ENCODE measurements around the gene ALDH16A1.
A peak's percentile ranks its signal among the peaks of the same experiment; 100 is the strongest.

The ALDH16A1 gene

DNA sequence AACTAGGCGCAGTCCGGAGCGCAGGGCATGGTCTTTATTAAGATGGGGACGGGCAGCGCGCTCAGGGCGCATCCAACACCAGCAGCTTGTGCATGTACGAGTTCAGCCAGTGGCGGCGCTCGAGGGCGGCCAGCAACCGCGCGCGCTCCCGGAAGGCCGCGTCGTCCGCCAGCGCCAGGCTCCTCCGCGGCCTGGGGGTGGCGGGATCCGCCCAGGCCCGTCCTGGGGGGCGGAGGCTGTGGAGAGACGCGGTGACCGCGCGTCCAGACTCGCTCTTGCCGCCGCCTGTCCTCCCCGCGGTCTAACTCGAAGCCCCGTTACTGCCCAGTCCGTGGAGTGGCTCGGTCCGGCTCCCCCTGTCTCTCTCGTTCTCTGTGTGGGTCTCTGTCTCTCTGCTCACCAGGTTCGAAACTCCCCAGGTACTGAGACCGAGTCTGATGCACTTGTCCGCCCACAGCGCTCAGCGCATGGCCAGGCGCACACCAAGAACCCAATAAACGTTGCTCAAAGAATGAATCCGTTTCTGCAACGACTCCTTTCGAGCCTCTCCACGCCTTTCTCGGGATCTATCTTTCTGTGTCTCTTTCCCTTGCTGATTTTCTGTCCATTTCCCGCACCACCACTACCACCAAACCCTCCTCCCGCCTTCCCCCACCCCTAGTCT is 30.5 kb upstream of the ALDH16A1 start:
- no peak for FAIRE-seq
- DNase-seq (ENCODE audit: insufficient read length, low spot score): no peak
- TF ChIP-seq POLR2AphosphoS5 (IDR thresholded peaks at IDR 0.05; ENCODE audit: low read depth, low read length): no peak
- TF ChIP-seq SPI1 (IDR thresholded peaks at IDR 0.05; ENCODE audit: low read depth, low read length): no peak
- no peak for TF ChIP-seq POU2F2 (IDR thresholded peaks at IDR 0.05; ENCODE audit: low read depth, low read length)
- TF ChIP-seq TAF1 (IDR thresholded peaks at IDR 0.05; ENCODE audit: low read depth, low read length): no peak
- TF ChIP-seq PAX5 (IDR thresholded peaks at IDR 0.05; ENCODE audit: insufficient read depth, low read length, severe bottlenecking): no peak
- no peak for TF ChIP-seq POLR2A (IDR thresholded peaks at IDR 0.05; ENCODE audit: low read depth, low read length)

DNA sequence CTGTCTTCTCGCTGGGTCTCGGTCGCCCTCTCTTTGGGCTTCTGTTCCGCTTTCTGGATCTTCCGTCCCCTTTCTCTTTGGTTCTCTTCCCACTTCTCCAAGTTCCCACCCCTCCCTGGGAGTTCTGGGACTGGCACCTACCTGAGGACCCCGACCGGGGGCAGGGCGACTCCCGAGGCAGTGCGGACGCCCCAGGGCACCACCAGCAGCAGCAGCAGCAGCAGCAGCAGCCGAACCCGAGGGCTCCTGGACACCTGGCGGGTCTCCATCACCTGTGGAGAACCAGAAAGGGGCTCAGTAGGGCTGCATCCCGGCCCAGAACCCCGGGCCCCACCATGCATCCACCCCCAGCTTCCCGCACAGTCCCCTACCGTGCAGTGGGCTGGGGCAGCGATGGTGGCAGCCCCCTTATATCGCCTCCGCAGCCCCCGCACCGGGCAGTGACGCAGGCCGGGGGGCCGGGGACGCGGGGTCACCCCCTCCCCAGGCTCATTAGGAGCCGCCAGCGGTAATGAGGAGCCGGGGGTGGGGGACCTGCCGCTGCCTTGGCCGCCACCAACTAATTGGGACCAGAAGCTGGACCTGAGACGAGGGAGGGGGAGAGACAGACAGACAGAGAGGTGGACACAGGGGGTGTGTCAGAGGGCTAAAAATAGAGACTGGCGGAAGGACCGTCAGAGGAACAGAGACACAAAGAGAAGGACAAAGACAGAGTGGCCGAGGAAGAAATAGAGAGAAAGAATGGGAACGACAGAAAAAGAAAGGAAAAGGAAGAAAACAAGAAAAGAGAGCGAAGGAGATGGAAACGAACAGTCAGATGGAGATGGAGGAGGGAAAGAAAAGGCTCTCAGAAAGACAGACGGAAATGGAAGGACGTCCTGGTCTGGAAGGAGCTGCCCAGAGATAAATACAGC is 29.7 kb upstream of the ALDH16A1 start, which contains the start of gene PTH2:
TSS of gene PTH2 (minus strand) at position 371 of the 914 bp plus-strand sequence. CDS start at position 269, 102 bp downstream.
- FAIRE-seq (no peak), DNase-seq (ENCODE audit: insufficient read length, low spot score) (no peak)
- TF ChIP-seq POLR2A (IDR thresholded peaks at IDR 0.05; ENCODE audit: low read depth, low read length) (no peak), SPI1 (IDR thresholded peaks at IDR 0.05; ENCODE audit: low read depth, low read length) (0 out of 2 replicates have a peak, but pooled peaks have one; percentile 13), POU2F2 (IDR thresholded peaks at IDR 0.05; ENCODE audit: low read depth, low read length) (no peak)

- FAIRE-seq: no peak
- no peak for DNase-seq (ENCODE audit: insufficient read length, low spot score)
- TF ChIP-seq POU2F2 (IDR thresholded peaks at IDR 0.05; ENCODE audit: low read depth, low read length) (no peak), POLR2A (IDR thresholded peaks at IDR 0.05; ENCODE audit: low read depth, low read length) (no peak), POLR2AphosphoS5 (IDR thresholded peaks at IDR 0.05; ENCODE audit: low read depth, low read length) (no peak), TAF1 (IDR thresholded peaks at IDR 0.05; ENCODE audit: low read depth, low read length) (no peak), SPI1 (IDR thresholded peaks at IDR 0.05; ENCODE audit: low read depth, low read length) (no peak), PAX5 (IDR thresholded peaks at IDR 0.05; ENCODE audit: insufficient read depth, low read length, severe bottlenecking) (no peak)
Measured at GRCh38 chr19:49423985-49424303, 29.1 kb upstream of the ALDH16A1 start.

- FAIRE-seq: no peak
- no peak for DNase-seq (ENCODE audit: insufficient read length, low spot score)
- no peak for TF ChIP-seq POU2F2 (IDR thresholded peaks at IDR 0.05; ENCODE audit: low read depth, low read length)
- TF ChIP-seq POLR2A (IDR thresholded peaks at IDR 0.05; ENCODE audit: low read depth, low read length): no peak
- TF ChIP-seq PAX5 (IDR thresholded peaks at IDR 0.05; ENCODE audit: insufficient read depth, low read length, severe bottlenecking): no peak
- no peak for TF ChIP-seq SPI1 (IDR thresholded peaks at IDR 0.05; ENCODE audit: low read depth, low read length)
- TF ChIP-seq TAF1 (IDR thresholded peaks at IDR 0.05; ENCODE audit: low read depth, low read length): no peak
- no peak for TF ChIP-seq POLR2AphosphoS5 (IDR thresholded peaks at IDR 0.05; ENCODE audit: low read depth, low read length)
Measured at GRCh38 chr19:49425178-49425577, 27.8 kb upstream of the ALDH16A1 start, which contains the start of gene GFY. Gene GFY, plus strand, starts transcription at chr19:49425388. Its CDS starts 1,043 bp downstream, at chr19:49426431.

DNA sequence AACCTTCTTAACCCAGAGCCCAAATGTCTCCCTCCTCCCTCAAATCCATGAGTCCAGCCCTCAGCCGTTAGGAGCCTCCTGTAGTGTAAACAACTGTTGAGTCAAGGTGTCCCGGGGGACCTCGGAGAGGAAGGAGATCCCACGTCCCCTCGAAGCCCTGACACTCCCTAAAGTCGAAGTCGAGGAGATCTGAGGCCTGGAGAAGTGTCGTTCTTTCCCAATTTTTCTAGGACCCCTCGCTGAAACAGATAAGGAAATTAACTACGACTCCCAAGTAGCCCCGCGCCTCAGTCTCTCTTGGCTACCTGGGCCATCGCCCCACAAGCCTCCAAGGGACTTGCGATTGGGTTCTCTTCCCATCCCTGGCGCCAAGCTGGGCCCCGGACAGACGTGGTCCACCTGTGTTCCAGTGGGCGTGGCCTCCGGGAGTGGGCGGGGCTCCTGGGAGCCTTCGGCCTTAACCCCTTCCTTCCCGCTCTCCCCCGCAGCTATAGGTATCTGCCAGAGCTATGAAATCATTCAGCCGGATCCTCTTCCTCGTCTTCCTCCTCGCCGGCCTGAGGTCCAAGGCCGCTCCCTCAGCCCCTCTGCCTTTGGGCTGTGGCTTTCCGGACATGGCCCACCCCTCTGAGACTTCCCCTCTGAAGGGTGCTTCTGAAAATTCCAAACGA is 27.0 kb upstream of the ALDH16A1 start:
- no peak for DNase-seq (ENCODE audit: insufficient read length, low spot score)
- FAIRE-seq: no peak

GRCh38 chr19:49427339-49427738 is 25.7 kb upstream of the ALDH16A1 start:
- FAIRE-seq (no peak), DNase-seq (ENCODE audit: insufficient read length, low spot score) (no peak)
- no peak for TF ChIP-seq POLR2AphosphoS5 (IDR thresholded peaks at IDR 0.05; ENCODE audit: low read depth, low read length)
- no peak for TF ChIP-seq SPI1 (IDR thresholded peaks at IDR 0.05; ENCODE audit: low read depth, low read length)
- TF ChIP-seq TAF1 (IDR thresholded peaks at IDR 0.05; ENCODE audit: low read depth, low read length): no peak
- TF ChIP-seq POU2F2 (IDR thresholded peaks at IDR 0.05; ENCODE audit: low read depth, low read length): no peak
- no peak for TF ChIP-seq PAX5 (IDR thresholded peaks at IDR 0.05; ENCODE audit: insufficient read depth, low read length, severe bottlenecking)

More for the DNA sequence above, 27.0 kb upstream of the ALDH16A1 start:
- TF ChIP-seq POLR2A (IDR thresholded peaks at IDR 0.05; ENCODE audit: low read depth, low read length) (no peak), PAX5 (IDR thresholded peaks at IDR 0.05; ENCODE audit: insufficient read depth, low read length, severe bottlenecking) (no peak), TAF1 (IDR thresholded peaks at IDR 0.05; ENCODE audit: low read depth, low read length) (no peak), POU2F2 (IDR thresholded peaks at IDR 0.05; ENCODE audit: low read depth, low read length) (no peak), POLR2AphosphoS5 (IDR thresholded peaks at IDR 0.05; ENCODE audit: low read depth, low read length) (no peak), SPI1 (IDR thresholded peaks at IDR 0.05; ENCODE audit: low read depth, low read length) (no peak)

GRCh38 chr19:49427855-49428546 is 25.0 kb upstream of the ALDH16A1 start:
- FAIRE-seq: peak; percentile 83
- TF ChIP-seq POLR2AphosphoS5 (IDR thresholded peaks at IDR 0.05; ENCODE audit: low read depth, low read length) (no peak), POLR2A (IDR thresholded peaks at IDR 0.05; ENCODE audit: low read depth, low read length) (no peak), PAX5 (IDR thresholded peaks at IDR 0.05; ENCODE audit: insufficient read depth, low read length, severe bottlenecking) (no peak), POU2F2 (IDR thresholded peaks at IDR 0.05; ENCODE audit: low read depth, low read length) (no peak), SPI1 (IDR thresholded peaks at IDR 0.05; ENCODE audit: low read depth, low read length) (no peak), TAF1 (IDR thresholded peaks at IDR 0.05; ENCODE audit: low read depth, low read length) (no peak)
- no peak for DNase-seq (ENCODE audit: insufficient read length, low spot score)

DNA sequence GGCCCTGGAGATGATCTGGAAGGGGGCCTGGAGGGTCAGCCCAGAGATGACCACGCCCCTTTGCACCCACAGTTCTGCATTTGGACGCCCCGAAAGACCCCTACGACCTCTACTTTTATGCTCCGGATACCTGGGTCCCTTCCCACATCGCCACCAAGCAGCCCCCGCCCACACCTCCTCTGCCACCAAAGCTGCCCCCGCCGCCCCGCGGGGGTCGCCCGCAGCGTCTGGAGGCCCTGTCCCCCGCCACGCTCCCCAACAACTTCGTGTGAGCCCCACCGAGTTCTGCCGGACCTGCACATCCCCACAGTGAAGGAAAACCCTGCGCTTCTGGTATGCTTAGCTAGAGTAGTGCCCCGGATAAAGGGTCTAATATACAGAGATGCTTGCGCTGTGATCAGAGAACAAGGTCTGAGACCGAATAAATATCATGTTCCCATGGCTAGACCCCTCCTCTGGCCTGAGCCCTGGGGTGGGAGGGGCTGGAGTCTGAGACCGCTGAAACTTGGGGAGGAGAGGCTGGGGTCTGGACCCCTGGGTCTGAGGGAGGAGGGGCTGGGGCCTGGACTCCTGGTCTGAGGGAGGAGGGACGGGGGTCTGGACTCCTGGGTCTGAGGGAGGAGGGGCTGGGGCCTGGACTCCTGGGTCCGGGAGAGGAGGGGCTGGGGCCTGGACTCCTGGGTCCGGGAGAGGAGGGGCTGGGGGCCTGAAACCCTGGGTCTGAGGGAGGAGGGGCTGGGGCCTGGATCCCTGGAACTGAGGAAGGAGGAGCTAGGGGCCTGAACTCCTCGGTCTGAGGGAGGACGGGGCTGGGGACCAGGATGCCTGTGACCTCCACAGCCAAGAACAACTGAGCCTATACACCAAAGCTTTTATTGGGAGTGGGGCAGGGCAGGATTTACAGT is 24.2 kb upstream of the ALDH16A1 start:
- no peak for FAIRE-seq
- DNase-seq (ENCODE audit: insufficient read length, low spot score): no peak
- TF ChIP-seq POU2F2 (IDR thresholded peaks at IDR 0.05; ENCODE audit: low read depth, low read length) (no peak), POLR2AphosphoS5 (IDR thresholded peaks at IDR 0.05; ENCODE audit: low read depth, low read length) (no peak), POLR2A (IDR thresholded peaks at IDR 0.05; ENCODE audit: low read depth, low read length) (no peak), TAF1 (IDR thresholded peaks at IDR 0.05; ENCODE audit: low read depth, low read length) (no peak), PAX5 (IDR thresholded peaks at IDR 0.05; ENCODE audit: insufficient read depth, low read length, severe bottlenecking) (no peak), SPI1 (IDR thresholded peaks at IDR 0.05; ENCODE audit: low read depth, low read length) (no peak)
